ENCODE measurements around the gene CIITA. TPM values are rescaled to one million over a fixed set of nuclear protein-coding genes. Genes with fewer than 3 reads are reported as not detected.

The CIITA gene
- total RNA-seq, 2 donors from 2014 or later, result 11.7 to 16.0 TPM

DNA sequence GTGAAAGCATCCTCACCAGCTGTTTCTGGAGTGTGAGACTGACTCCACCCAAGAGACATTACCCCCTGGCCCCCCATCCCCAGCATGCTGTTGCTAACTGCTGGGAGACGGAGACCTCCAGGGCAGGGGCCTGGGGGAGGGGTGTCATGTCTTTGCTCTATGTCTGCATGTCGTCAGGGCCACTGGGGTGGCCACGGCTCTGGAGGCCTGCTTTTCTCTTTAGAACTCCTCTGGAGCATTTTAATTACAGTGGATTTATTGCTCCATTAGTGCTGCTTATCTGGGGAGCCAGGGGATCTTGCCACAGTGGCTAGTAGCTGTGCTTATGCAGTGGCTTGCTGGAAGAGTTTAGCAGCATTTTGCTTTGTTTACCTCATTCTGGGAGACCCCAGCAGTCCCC lies 99.6 kb downstream of the CIITA start:
- 66% methylated on average over 3 of the region's 3 CpGs for WGBS
- Histone ChIP-seq H3K4me3 (no peak overlapping the region), H3K27me3 (replicated peaks; ENCODE audit: insufficient read depth) (no peaks in the 10 kb centered on the region), H3K27ac (no peak overlapping the region), H3K4me1 (replicated peaks) (peaks cover 7% of the 10 kb centered on the region), H3K36me3 (no peaks in the 10 kb centered on the region), H3K9me3 (no peaks in the 10 kb centered on the region)
- intact Hi-C loops (cut with DNase I), result loop anchor here (10.0 kb wide), 2 partner anchors 128 to 158 kb away; no protein-coding TSS in a partner anchor
- no peak for TF ChIP-seq POLR2A (IDR thresholded peaks at IDR 0.05)
- no peak for TF ChIP-seq POLR2AphosphoS5 (IDR thresholded peaks at IDR 0.05)
- TF ChIP-seq, protein P1, sequence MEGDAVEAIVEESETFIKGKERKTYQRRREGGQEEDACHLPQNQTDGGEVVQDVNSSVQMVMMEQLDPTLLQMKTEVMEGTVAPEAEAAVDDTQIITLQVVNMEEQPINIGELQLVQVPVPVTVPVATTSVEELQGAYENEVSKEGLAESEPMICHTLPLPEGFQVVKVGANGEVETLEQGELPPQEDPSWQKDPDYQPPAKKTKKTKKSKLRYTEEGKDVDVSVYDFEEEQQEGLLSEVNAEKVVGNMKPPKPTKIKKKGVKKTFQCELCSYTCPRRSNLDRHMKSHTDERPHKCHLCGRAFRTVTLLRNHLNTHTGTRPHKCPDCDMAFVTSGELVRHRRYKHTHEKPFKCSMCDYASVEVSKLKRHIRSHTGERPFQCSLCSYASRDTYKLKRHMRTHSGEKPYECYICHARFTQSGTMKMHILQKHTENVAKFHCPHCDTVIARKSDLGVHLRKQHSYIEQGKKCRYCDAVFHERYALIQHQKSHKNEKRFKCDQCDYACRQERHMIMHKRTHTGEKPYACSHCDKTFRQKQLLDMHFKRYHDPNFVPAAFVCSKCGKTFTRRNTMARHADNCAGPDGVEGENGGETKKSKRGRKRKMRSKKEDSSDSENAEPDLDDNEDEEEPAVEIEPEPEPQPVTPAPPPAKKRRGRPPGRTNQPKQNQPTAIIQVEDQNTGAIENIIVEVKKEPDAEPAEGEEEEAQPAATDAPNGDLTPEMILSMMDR (IDR thresholded peaks at IDR 0.05), result no peak
- DNase-seq (ENCODE audit: low spot score), result no peak

DNA sequence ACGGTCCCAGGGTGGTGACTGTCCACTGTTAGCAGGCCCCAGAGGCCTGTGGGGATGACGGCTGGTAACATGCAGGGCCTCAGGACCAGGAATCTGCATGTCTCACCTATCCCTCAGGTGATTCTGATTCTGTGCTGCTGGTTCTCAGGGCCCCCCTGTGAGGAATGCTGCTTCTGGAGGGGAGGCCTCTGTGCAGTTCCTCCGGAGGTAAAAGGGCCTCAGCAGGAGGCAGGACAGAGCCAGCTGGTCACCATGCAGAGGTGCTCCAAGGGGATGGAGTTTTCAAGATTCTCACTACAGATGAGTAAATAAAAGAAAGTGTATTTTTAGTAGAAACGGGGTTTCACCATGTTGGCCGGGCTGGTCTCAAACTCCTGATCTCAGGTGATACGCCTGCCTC lies 101.1 kb downstream of the CIITA start:
- WGBS, result 87% methylated on average over 6 of the region's 6 CpGs
- Histone ChIP-seq H3K27ac (no peak overlapping the region), H3K4me1 (replicated peaks) (peaks cover 7% of the 10 kb centered on the region), H3K27me3 (replicated peaks; ENCODE audit: insufficient read depth) (no peaks in the 10 kb centered on the region), H3K36me3 (no peaks in the 10 kb centered on the region), H3K4me3 (no peak overlapping the region), H3K9me3 (no peaks in the 10 kb centered on the region)
- intact Hi-C loops (cut with DNase I), result loop anchor here (10.0 kb wide), 2 partner anchors 127 to 157 kb away; no protein-coding TSS in a partner anchor
- TF ChIP-seq, protein P1 (IDR thresholded peaks at IDR 0.05), result no peak
- TF ChIP-seq POLR2AphosphoS5 (IDR thresholded peaks at IDR 0.05), result no peak
- TF ChIP-seq POLR2A (IDR thresholded peaks at IDR 0.05), result no peak
- no peak for DNase-seq (ENCODE audit: low spot score)

DNA sequence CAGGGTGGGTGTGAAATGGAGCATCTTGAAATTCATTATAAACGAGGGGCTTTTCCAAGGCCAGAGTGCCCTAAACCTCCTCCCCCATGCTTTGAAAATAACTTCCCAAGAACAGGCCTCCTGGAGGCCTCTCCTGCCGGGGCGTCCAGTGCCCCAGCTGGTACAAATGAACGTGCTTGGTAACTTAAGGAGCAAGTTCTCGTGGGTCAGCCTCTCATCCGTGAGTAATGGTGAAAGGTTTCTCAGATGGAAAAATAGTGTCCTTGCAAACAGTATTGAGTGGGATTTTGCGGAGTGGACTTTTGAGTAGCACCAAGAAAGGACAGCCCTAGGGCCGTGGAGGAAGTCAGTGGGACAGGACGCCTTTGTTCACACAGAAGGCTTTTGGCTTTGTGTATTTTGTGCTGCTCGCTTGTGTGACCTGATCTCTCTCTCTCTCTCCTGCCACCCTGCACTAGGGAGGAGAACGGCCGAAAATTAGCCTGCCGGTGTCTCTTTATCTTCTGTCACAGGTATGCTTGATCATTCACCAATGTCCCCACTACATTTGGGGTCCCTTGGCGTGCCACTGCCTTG lies 102.0 kb downstream of the CIITA start:
- no peaks in the 10 kb centered on the region for H3K27me3 ChIP-seq (replicated peaks; ENCODE audit: insufficient read depth)
- TF ChIP-seq POLR2A (IDR thresholded peaks at IDR 0.05), result no peak
- TF ChIP-seq POLR2AphosphoS5 (IDR thresholded peaks at IDR 0.05), result no peak
- no peaks in the 10 kb centered on the region for H3K9me3 ChIP-seq
- intact Hi-C loops (cut with DNase I), result loop anchor here (10.0 kb wide), 2 partner anchors 126 to 156 kb away; no protein-coding TSS in a partner anchor
- DNase-seq (ENCODE audit: low spot score), result no peak
- peak overlapping the region; percentile 45 to 66 for H3K27ac ChIP-seq
- H3K4me3 ChIP-seq, result no peak overlapping the region
- H3K36me3 ChIP-seq, result no peaks in the 10 kb centered on the region
- peaks cover 7% of the 10 kb centered on the region for H3K4me1 ChIP-seq (replicated peaks)
- 76% methylated on average over 14 of the region's 14 CpGs for WGBS

DNA sequence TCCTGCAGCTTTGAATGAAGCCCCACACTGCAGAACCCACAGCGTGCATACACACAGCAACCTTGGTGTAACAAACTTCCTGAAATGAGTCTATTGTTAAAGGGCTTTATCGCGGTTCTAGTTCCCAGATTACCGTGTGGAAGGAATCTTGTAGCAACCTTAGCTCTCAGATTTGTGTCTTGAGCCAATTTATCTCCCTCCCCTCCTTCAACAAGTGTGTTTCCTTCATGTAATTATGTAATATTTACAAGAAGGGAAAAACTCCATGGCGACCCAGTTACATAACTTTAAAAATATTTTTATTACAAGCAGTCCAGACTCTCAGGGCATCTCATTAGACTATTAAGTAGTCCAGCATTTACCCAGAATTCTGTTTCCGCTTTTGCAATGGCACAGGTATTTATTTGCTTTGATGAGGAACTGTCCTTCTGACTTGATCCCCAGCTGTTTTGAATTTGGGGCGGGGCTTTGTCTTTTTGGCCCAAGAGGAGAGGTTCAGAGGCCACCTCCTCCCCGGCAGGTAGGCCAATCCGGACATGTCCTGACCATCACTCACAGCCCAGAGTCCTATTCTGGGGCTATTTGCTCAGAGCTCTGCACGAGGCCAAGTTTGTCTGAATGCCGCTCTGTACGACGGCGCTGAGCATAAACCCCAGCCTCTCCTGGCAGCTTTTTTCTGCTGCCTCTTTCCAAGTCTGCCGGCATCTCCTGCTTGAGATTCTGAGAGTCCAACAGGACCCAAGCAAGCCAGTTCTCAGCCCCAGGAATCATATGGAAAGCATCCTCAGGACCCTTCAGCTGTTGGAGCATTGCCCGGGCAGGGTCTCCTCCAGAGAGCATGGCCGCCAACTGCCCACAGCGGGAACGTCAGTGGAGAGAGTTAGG lies 103.0 kb downstream of the CIITA start:
- Histone ChIP-seq H3K27me3 (replicated peaks; ENCODE audit: insufficient read depth) (no peaks in the 10 kb centered on the region), H3K9me3 (no peaks in the 10 kb centered on the region), H3K27ac (peak overlapping the region; percentile 45 to 66), H3K36me3 (no peaks in the 10 kb centered on the region), H3K4me1 (replicated peaks) (peaks cover 7% of the 10 kb centered on the region), H3K4me3 (no peak overlapping the region)
- intact Hi-C loops (cut with DNase I), result loop anchor here (5.0 to 10.0 kb wide), 3 partner anchors 52 to 155 kb away; no protein-coding TSS in a partner anchor
- WGBS, result 20% methylated on average over 19 of the region's 19 CpGs
- DNase-seq (ENCODE audit: low spot score), result peak; percentile 90
- TF ChIP-seq POLR2AphosphoS5 (IDR thresholded peaks at IDR 0.05), result peak; percentile 84
- TF ChIP-seq POLR2A (IDR thresholded peaks at IDR 0.05), result no peak
- TF ChIP-seq, protein P1 (IDR thresholded peaks at IDR 0.05), result peak in 1 of 4 experiments; percentile 14

DNA sequence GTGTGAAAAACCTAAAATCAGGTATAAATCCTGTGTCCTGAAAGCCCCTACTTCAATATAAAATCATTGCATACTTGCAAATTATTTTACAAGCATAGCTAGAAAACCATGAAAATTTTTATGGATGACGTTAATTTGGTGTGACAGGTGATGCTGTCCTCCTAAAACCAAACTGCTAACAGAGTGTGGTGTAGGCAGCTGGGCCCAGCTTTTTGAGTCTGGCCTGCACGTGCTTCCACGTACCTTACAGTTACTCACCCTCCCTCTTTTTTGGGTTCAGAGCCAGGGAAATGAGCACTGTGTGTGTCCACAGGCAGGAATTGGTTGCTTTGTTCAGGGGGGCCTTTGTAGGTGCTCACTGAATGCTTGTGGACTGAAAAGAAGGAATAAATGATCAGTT lies 103.8 kb downstream of the CIITA start:
- intact Hi-C loops (cut with DNase I), result loop anchor here (5.0 kb wide), 1 partner anchor 51 kb away; no protein-coding TSS in a partner anchor
- H3K4me1 ChIP-seq (replicated peaks), result peaks cover 7% of the 10 kb centered on the region
- H3K27ac ChIP-seq, result peak overlapping the region; percentile 45 to 66
- H3K9me3 ChIP-seq, result no peaks in the 10 kb centered on the region
- WGBS, result 41% methylated on average over 3 of the region's 3 CpGs
- no peak overlapping the region for H3K4me3 ChIP-seq
- TF ChIP-seq, protein P1 (IDR thresholded peaks at IDR 0.05), result no peak
- TF ChIP-seq POLR2AphosphoS5 (IDR thresholded peaks at IDR 0.05) (no peak), POLR2A (IDR thresholded peaks at IDR 0.05) (no peak)
- H3K27me3 ChIP-seq (replicated peaks; ENCODE audit: insufficient read depth), result no peaks in the 10 kb centered on the region
- no peaks in the 10 kb centered on the region for H3K36me3 ChIP-seq
- DNase-seq (ENCODE audit: low spot score), result no peak
